Mesenchymal stem cell (in vitro differentiated cells and primary cell): ENCODE results near the gene PLXDC2.

Source experiments
- DNase-seq: peaks from one replicate; pipeline ENCODE4 v3.0.0-alpha.2; 2013
- H2AFZ ChIP-seq: one replicate; pipeline ENCODE4 v1.6.1; 2013; ENCODE audit warnings: low read depth, mild to moderate bottlenecking, control low read depth, inconsistent platforms, low read length, moderate library complexity
- H2AK5ac ChIP-seq: 2 replicates; pipeline ENCODE4 v1.6.1; 2013; ENCODE audit warnings: low read length, moderate library complexity, mild to moderate bottlenecking, inconsistent platforms; ENCODE audit not compliant: severe bottlenecking
- H2BK120ac ChIP-seq: one replicate; pipeline ENCODE4 v1.6.1; 2013; ENCODE audit warnings: low read depth, mild to moderate bottlenecking, inconsistent platforms, low read length, moderate library complexity
- H2BK12ac ChIP-seq, 2 experiments: one replicate each; pipeline ENCODE4 v1.6.1; 2013; ENCODE audit warnings: inconsistent platforms in 2 of 2, low read length in 2 of 2, mild to moderate bottlenecking in 2 of 2, moderate library complexity in 2 of 2, control low read depth in 1 of 2
- H2BK15ac ChIP-seq: one replicate; pipeline ENCODE4 v1.6.1; 2013; ENCODE audit warnings: mild to moderate bottlenecking, low read depth, inconsistent platforms; ENCODE audit not compliant: poor library complexity, severe bottlenecking
- H2BK5ac ChIP-seq: 2 replicates; pipeline ENCODE4 v1.6.1; 2013; ENCODE audit warnings: low read depth, mild to moderate bottlenecking, low read length, control low read depth, inconsistent platforms; ENCODE audit not compliant: poor library complexity, severe bottlenecking
- H3K14ac ChIP-seq, 2 experiments: one replicate each; pipeline ENCODE4 v1.6.1; 2013; ENCODE audit warnings: inconsistent platforms in 2 of 2, low read length in 2 of 2, control low read depth in 1 of 2, mild to moderate bottlenecking in 1 of 2, moderate library complexity in 1 of 2
- H3K18ac ChIP-seq, 2 experiments: one replicate each; pipeline ENCODE4 v1.6.1; 2013; ENCODE audit warnings: inconsistent platforms in 2 of 2, low read length in 2 of 2, control low read depth in 1 of 2, low read depth in 1 of 2, mild to moderate bottlenecking in 1 of 2
- H3K23ac ChIP-seq, 2 experiments: one replicate each; pipeline ENCODE4 v1.6.1; 2013; ENCODE audit warnings: inconsistent platforms in 2 of 2, low read length in 2 of 2, mild to moderate bottlenecking in 2 of 2, moderate library complexity in 2 of 2, control low read depth in 1 of 2
- H3K27ac ChIP-seq: 2 replicates; pipeline ENCODE4 v1.5.1; 2013; ENCODE audit warnings: mild to moderate bottlenecking, moderate library complexity, low read length, control low read depth, inconsistent platforms; ENCODE audit not compliant: poor library complexity, severe bottlenecking
- H3K27me3 ChIP-seq, 2 experiments: 2 replicates each; pipeline versions ENCODE4 v1.6.1 to v1.7.0; 2013; ENCODE audit warnings: low read length in 2 of 2, mild to moderate bottlenecking in 2 of 2, moderate library complexity in 2 of 2, control low read depth in 1 of 2, inconsistent platforms in 1 of 2; ENCODE audit not compliant: control insufficient read depth in 1 of 2, insufficient read depth in 1 of 2
- H3K36me3 ChIP-seq, 2 experiments: 2 replicates each; pipeline versions ENCODE4 v1.6.1 to v1.7.0; 2013; ENCODE audit warnings: low read length in 2 of 2, control low read depth in 1 of 2, inconsistent platforms in 1 of 2, low read depth in 1 of 2, mild to moderate bottlenecking in 1 of 2; ENCODE audit not compliant: insufficient read depth in 2 of 2, control insufficient read depth in 1 of 2
- H3K4ac ChIP-seq, 2 experiments: one replicate each; pipeline ENCODE4 v1.6.1; 2013; ENCODE audit warnings: inconsistent platforms in 2 of 2, low read length in 2 of 2, mild to moderate bottlenecking in 2 of 2, moderate library complexity in 2 of 2, control low read depth in 1 of 2, low read depth in 1 of 2
- H3K4me1 ChIP-seq: 2 replicates; pipeline ENCODE4 v1.6.1; 2013; ENCODE audit warnings: low read depth, low read length, control low read depth; ENCODE audit not compliant: control insufficient read depth, insufficient read depth
- H3K4me2 ChIP-seq: 2 replicates; pipeline ENCODE4 v1.6.1; 2013; ENCODE audit warnings: low read length, mild to moderate bottlenecking, inconsistent platforms; ENCODE audit not compliant: poor library complexity, severe bottlenecking
- H3K4me3 ChIP-seq, 2 experiments: 2 replicates each; pipeline versions ENCODE4 v1.5.1 to v1.7.0; 2013; ENCODE audit warnings: low read length in 2 of 2, mild to moderate bottlenecking in 2 of 2, control low read depth in 1 of 2, low read depth in 1 of 2; ENCODE audit not compliant: insufficient read depth in 1 of 2
- H3K79me1 ChIP-seq: replicated peaks from 2 replicates; pipeline ENCODE4 v1.6.1; 2013; ENCODE audit warnings: mild to moderate bottlenecking, control low read depth, low read length, inconsistent platforms; ENCODE audit not compliant: poor library complexity, severe bottlenecking
- H3K9ac ChIP-seq: 2 replicates; pipeline ENCODE4 v1.7.0; 2013; ENCODE audit warnings: mild to moderate bottlenecking, low read length, moderate library complexity
- H3K9me3 ChIP-seq: 2 replicates; pipeline ENCODE4 v1.7.0; 2013; ENCODE audit warnings: mild to moderate bottlenecking, low read length; ENCODE audit not compliant: control insufficient read depth
- H4K8ac ChIP-seq: one replicate; pipeline ENCODE4 v1.6.1; 2013; ENCODE audit warnings: inconsistent platforms, mild to moderate bottlenecking, low read length, moderate library complexity
- H4K91ac ChIP-seq: one replicate; pipeline ENCODE4 v1.6.1; 2013; ENCODE audit warnings: mild to moderate bottlenecking, low read length, inconsistent platforms
- WGBS: methylation state at CpG from one replicate; pipeline ENCODE4 v1.1.7; 2013; ENCODE audit warnings: mixed read lengths; 5-methylcytosine and 5-hydroxymethylcytosine counted together

Gene PLXDC2

GRCh38 chr10:19801369-19801768 lies 14.9 kb upstream of the PLXDC2 start:
- no peak overlapping the region for H2BK12ac ChIP-seq
- no peak overlapping the region for H3K4ac ChIP-seq
- peaks cover 3% of the 10 kb centered on the region for H3K4me1 ChIP-seq
- H3K18ac ChIP-seq, result no peak overlapping the region
- H3K79me1 ChIP-seq, result no peaks in the 10 kb centered on the region
- no peak overlapping the region for H4K8ac ChIP-seq
- H3K14ac ChIP-seq, result no peak overlapping the region
- H3K23ac ChIP-seq, result no peak overlapping the region
- no peak overlapping the region for H2AFZ ChIP-seq
- H2BK5ac ChIP-seq, result no peak overlapping the region
- H2BK120ac ChIP-seq, result no peak overlapping the region
- no peak for DNase-seq
- H3K4me2 ChIP-seq, result no peak overlapping the region
- no peaks in the 10 kb centered on the region for H3K9me3 ChIP-seq
- no peak overlapping the region for H2AK5ac ChIP-seq
- no peak overlapping the region for H4K91ac ChIP-seq
- no peak overlapping the region for H2BK15ac ChIP-seq
- H3K27me3 ChIP-seq, result no peaks in the 10 kb centered on the region
- H3K27ac ChIP-seq, result no peak overlapping the region
- H3K4me3 ChIP-seq, result no peak overlapping the region
- no peak overlapping the region for H3K9ac ChIP-seq
- no peaks in the 10 kb centered on the region for H3K36me3 ChIP-seq
- 100% methylated on average over 3 of the region's 4 CpGs for WGBS

GRCh38 chr10:19803676-19804075 lies 12.6 kb upstream of the PLXDC2 start:
- Histone ChIP-seq H2BK5ac (no peak overlapping the region), H3K23ac (no peak overlapping the region), H3K79me1 (no peaks in the 10 kb centered on the region), H3K9ac (no peak overlapping the region), H2AFZ (no peak overlapping the region), H2BK12ac (no peak overlapping the region), H3K27me3 (no peaks in the 10 kb centered on the region), H3K4me3 (no peak overlapping the region), H2BK120ac (no peak overlapping the region), H2AK5ac (no peak overlapping the region), H3K36me3 (no peaks in the 10 kb centered on the region), H2BK15ac (no peak overlapping the region), H3K9me3 (no peaks in the 10 kb centered on the region), H4K91ac (no peak overlapping the region), H3K4me2 (no peak overlapping the region), H3K27ac (no peak overlapping the region), H3K18ac (no peak overlapping the region), H4K8ac (no peak overlapping the region), H3K4ac (no peak overlapping the region), H3K4me1 (peaks cover 3% of the 10 kb centered on the region), H3K14ac (no peak overlapping the region)
- no peak for DNase-seq
- WGBS, result 100% methylated on average over 1 of the region's 2 CpGs

- H3K23ac ChIP-seq, result no peak overlapping the region
- H3K27me3 ChIP-seq, result peaks cover 2 to 3% of the 10 kb centered on the region in 2 experiments
- no peaks in the 10 kb centered on the region for H3K79me1 ChIP-seq
- H2BK12ac ChIP-seq, result no peak overlapping the region
- H3K4me1 ChIP-seq, result no peaks in the 10 kb centered on the region
- no peak overlapping the region for H2BK5ac ChIP-seq
- no peak overlapping the region for H3K18ac ChIP-seq
- no peak overlapping the region for H2AK5ac ChIP-seq
- no peak for DNase-seq
- H2AFZ ChIP-seq, result no peak overlapping the region
- H3K4ac ChIP-seq, result no peak overlapping the region
- no peak overlapping the region for H3K4me2 ChIP-seq
- WGBS, result no CpG with 5 or more reads among the region's 3 CpGs
- no peaks in the 10 kb centered on the region for H3K36me3 ChIP-seq
- H3K9me3 ChIP-seq, result no peaks in the 10 kb centered on the region
- H4K91ac ChIP-seq, result no peak overlapping the region
- H3K14ac ChIP-seq, result no peak overlapping the region
- H2BK120ac ChIP-seq, result no peak overlapping the region
- no peak overlapping the region for H4K8ac ChIP-seq
- no peak overlapping the region for H3K27ac ChIP-seq
- no peak overlapping the region for H3K4me3 ChIP-seq
- H2BK15ac ChIP-seq, result no peak overlapping the region
- H3K9ac ChIP-seq, result no peak overlapping the region
Measured at GRCh38 chr10:19809481-19809880, 6.8 kb upstream of the PLXDC2 start.

- Histone ChIP-seq H3K4me1 (no peaks in the 10 kb centered on the region), H3K23ac (no peak overlapping the region), H2BK15ac (no peak overlapping the region), H3K9ac (no peak overlapping the region), H2AK5ac (no peak overlapping the region), H3K27ac (no peak overlapping the region), H3K27me3 (peaks cover 7 to 11% of the 10 kb centered on the region in 2 experiments), H3K9me3 (no peaks in the 10 kb centered on the region), H3K4me3 (no peak overlapping the region), H2BK120ac (no peak overlapping the region), H4K91ac (no peak overlapping the region), H3K79me1 (no peaks in the 10 kb centered on the region), H4K8ac (no peak overlapping the region), H2BK12ac (no peak overlapping the region), H3K18ac (no peak overlapping the region), H3K14ac (no peak overlapping the region), H2AFZ (no peak overlapping the region), H3K36me3 (no peaks in the 10 kb centered on the region), H2BK5ac (no peak overlapping the region), H3K4ac (no peak overlapping the region), H3K4me2 (no peak overlapping the region)
- whole genome bisulfite sequencing, result 92% methylated on average over 1 of the region's 1 CpG
- peak; percentile 47 for DNase-seq
Measured at GRCh38 chr10:19811540-19811939, 4.7 kb upstream of the PLXDC2 start.
